Right renal pelvis (tissue), 4 donors: Measurements from ENCODE around the gene TMEM151B. TPM values are rescaled to one million over a fixed set of nuclear protein-coding genes. Genes with fewer than 3 reads are reported as not detected.
"Not testable (repeated sequence)": the region's sequence is repeated elsewhere in the genome, so short reads cannot be mapped to it uniquely, and the experiment has no call there.

Experiments used
- DNase-seq, 4 donors: peaks; one replicate each; pipeline ENCODE4 v3.0.0-alpha.2; 2013; ENCODE audit warnings: low read depth in 4 of 4, low spot score in 3 of 4, missing footprints in 1 of 4
- polyA plus RNA-seq, 4 donors: library from polyadenylated mRNA; unstranded; fragments of 120-200 nt; gene quantifications; one replicate each; pipeline ENCODE4 v1.2.1, GENCODE V29; 2013; ENCODE audit not compliant: insufficient read length in 4 of 4

TMEM151B gene
- polyA plus RNA-seq: under 1 TPM; 0.42 to 0.84 (median 0.64) TPM

DNA sequence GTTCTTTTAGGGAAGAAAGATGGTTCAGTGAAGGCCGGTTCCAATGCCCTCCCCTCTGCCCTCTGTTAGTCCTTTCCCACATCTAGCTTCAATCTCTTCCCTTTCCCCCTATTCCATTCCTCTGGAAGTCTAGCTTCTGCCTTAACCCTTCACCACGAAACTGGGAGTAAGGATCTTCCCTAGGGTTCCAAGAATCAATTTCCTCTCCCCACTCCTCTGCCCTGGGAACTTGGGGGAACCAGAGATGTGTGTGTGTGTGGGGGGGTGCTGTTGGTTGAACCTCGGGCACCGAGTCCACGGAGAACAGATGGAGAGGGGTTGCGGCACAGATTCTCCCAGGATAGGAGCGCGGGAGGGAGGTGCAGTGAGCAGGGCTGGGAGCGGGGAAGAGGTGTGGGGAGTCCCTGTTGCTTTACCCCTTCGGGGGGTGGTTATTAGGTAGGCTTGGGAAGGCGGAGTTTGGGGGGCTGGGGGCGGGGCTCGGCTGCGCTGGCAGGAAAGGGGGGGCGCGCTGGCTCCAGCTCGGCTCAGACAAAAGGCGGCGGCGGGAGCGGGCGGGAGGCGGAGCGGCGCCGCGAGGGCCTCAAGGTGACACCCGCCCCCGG lies at the start of gene TMEM151B:
TMEM151B (plus strand) TSS at position 530 of the 605 bp plus-strand sequence. CDS start 293 bp downstream, outside the sequence.
- no peak for DNase-seq

DNA sequence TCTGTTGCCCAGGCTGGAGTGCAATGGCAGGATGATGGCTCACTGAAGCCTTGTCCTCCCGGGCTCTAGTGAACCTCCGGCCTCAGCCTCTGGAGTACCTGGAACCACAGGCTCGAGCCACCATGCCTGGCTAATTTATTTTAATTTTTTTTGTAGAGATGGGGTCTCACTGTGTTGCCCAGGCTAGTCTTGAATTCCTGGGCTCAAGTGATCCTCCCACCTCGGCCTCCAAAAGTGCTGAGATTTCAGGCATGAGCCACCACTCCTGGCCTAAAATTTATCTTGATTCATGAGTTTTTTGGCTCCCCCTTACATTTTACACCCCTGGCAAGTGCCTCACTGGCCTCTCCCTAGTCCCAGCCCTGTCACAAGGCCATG lies 49.3 kb upstream of the TMEM151B start:
- no peak for DNase-seq

DNA sequence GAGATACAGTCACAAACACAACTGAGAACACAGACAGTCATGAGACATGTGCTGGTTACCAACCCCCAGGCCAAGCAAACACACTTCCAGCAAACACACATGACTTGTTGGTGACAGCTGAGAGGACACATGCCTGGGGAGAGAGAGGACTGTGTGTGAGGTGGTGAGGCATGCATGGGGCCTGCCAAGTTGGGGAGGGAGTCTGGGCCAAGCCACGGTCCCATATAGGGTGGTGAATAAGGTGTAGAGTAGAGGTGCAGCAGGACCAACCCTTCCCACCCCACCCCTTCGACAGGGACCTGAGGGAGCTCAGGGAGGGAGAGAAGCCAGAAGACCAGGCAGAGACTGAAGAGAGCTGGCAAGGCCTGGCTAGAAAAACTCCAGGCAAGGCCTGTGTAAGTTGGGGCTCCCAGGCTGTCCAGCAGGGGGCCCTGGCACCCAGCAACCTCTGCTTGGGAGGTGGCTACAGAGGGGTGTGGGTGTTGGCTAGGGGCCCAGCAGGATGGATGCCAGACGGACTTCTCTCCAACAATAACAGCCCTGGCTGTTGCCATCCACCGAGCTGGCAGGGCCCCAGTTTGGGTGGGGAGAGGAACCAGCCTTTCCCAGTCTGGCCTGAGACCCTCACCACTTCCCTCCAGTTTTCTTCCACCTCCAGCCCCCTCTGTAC lies 48.8 kb upstream of the TMEM151B start:
- DNase-seq: no peak

DNA sequence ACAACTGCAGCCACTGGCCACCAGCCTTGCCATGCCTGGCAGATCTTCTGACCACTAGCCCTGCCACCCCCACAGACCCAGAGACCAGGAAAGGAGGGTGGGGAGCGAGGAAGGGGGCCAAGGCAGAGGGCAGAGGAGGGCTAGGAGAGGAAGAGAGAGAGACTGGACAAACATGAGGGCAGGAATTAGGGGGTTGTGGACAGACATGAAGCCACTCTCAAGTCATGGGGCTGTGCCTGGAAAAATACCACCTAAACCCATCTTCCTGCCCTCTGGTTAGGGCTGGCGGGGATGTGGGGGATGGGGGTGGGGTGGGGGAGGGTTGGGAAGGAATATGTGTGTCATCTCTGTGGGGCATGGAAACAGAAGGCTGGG lies 48.3 kb upstream of the TMEM151B start:
- no peak for DNase-seq

DNA sequence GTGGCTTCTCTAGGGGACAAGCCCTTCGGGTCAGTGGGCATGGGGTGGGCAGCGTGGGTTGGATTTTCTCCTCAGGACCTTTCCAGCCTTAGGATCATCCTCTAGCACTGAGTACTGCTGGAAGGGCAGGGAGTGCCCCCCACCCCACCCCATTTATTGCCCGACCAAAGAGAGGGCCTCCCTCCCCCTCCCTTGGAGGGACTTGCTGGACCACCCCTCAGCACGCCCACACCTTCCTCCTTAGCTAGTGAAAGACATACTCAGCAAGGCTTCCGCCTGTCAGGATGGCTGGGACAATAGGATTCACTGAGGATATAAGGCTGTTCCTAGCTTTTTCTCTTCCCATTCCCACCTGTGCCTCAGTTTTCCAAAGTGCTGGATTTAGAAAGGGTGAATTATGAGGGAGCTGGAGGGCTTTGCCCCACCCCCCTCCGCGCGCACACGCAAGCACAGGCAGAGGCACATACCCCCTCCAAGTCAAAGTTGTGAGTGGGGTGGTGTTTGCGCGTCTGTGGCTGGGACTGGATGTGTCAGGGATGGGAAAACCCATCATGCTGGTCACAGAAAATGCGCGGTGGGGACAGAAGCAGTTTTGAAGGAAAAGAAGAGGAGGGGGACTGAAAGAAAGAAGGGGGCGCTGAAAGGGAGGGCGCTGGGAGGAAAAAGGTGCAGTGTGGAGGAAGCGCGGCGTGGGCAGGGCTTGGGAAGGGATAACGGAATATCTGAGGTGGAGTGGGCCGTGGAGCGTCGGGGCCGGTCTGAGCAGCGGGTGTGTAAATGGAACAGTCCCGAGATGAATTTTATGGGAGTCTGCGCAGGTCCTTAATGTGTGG lies 47.5 kb upstream of the TMEM151B start:
- DNase-seq: no peak

DNA sequence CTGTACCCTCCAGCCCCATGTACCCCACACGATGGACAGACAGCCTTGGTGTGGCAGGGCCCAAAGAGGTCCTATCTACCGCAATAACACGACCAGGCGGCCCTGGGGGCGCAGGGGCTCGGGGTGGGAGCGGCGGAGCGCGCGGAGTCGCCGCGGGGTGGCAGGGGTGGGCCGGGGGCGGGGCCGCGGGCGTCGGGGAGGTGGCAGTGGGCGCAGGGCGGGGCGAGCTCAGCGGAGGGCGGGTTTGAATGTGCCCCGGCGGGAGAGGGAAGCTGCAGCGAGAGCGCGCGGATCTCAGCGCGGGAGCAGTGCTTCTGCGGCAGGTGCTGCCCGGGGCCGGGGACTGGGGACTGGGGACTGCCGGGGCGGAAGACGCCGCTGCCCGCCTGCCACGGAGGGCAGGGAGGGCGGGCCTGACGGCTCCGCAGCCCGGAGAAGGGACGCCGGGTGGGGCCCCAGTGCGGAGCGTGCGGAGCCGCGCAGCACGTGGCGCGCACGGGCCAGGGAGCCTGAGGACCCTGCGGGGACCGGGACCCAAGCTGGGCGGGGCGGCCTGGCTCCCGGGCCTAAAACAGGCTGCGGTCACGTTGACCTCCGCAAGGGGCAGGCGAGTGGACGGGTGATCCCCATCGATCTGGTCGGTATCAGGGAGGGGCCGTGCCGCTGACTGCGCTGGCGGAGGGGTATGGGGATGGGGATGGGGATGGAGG lies 46.8 kb upstream of the TMEM151B start, which contains the start of gene SLC29A1:
SLC29A1 (plus strand) TSS at position 277 of the 710 bp plus-strand sequence. CDS start 3,719 bp downstream, outside the sequence.
- DNase-seq: no peak

DNA sequence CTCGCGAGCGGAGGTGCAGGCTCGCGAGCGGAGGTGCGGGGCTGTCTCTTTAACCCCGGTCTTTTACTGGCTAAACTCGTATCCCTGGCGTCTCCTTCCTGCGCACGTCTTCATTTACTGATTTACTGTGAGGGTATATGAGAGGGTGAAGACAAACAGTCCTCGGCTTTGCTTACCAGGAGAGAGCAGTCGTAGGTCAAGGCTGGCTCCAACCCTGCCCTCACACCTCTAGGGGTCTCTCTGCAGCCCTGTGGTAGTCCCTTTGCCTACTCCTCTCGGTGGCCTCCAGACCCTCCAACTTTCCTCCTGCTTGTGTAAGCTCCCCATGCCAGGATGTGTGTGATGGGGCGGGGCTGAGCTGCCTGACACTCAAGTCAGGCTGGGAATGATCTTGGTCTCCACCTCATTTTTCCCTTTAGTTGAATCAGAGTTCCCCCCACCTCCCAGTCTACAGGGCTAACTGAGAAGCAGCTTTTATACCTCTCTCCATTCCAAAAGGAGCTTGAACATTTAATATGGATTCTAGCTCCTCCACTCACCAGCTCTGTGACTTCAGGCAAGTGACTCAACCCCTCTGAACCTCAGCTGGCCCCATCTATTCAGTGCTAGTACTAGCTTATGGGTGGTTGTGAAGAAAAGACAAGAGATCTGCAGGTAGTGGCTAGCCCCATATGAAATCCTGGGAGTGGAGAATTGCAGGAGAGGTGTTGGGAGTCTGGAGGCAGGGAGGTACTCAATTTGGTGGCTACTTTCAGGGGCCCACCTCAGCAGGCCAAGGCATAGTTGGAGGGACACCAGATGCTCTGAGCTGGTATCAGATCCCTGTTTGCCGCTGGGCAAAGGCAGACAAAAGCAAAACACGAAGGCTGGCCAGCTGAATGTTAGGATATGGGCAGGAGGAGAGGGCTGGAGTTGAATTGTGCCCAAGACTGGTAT lies 46.0 kb upstream of the TMEM151B start:
- no peak for DNase-seq

DNA sequence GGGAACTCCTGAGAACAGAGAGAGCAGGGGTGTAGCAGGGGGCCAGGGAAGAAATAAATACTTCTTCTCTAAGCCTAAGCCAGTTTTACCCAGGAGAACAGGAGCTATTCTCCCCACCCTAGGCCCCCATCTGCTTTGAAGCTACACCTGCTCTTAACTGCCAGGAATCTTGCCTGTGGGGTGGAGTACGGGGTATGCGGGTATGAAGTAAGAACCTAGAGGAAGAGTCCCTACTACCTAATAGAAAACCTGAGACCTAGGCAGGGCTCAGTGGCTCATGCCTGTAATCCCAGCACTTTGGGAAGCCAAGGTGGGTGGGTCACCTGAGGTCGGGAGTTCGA lies 45.3 kb upstream of the TMEM151B start:
- DNase-seq: no peak

DNA sequence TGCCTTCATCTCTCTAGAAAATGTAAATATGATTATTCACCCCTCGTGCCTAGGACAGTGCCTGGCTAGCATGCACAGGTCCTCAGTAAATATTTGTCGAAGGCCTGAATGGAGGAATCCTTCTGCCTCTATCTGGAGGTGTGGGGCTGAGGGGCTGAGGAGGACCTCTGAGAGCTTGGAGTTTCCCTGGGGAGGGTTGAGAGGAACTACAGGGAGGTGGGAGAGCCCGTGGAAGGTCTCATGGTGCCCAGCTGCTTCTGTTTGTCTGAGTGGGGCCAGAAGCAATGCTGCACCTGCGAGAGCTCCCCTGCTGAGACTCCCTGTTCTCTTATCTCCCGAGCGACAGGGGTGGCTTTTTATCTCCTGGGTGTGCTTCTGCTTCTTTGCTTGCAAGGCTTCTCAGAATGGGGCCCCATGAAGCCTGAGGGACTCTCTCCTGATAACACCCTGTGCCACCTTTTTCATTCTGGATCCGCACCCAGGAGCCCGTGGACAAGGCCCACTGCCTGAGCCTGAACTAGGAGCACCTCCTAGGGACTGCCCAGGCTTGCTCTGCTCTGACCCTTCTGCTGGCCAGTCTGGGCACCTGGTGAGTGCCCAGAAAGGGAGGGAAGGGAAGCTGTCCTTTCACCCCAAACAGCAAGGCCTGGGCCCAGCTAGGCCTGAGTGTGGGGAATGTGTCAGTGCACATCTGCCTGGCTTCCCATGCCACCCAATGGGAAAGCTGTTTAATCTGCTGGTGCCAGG lies 44.5 kb upstream of the TMEM151B start:
- no peak for DNase-seq

DNA sequence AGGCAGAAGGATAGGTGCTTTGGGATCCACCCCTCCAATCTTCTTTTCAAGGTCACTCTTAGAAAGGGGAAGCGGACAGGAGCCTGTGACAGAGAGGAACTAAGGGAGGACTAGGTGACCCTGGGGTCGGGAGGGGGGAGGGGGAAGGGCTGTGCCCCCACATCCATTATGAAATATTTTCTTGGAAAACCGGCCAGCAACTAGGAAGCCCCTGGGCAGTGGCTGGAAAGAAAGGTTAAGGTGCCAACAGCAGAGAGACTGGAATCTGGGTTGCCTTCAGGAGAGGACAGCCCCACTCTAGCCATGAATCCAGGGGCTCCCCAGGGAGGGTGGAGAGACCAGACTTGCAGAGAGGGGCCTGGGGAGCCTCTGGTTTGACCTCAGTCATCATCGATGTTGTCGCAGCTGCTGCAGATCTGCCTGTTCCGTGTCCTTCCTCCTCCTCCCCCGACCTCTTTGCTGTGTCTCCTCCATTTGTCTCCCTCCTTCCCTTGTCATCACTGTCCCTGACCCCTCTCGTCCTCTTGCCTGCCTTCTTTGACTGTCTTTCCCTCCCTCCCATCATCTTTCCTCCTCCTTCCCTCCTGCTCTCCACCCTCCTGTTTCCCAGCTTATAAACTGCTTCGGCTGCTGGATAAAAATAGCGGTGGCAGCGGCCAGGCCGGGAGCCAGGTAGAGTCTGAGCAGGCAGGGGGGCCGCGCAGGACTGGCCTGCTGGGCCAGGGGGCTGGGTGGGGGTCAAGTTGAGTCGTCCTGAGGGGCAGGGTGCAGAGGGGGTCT lies 43.7 kb upstream of the TMEM151B start:
- no peak for DNase-seq

DNA sequence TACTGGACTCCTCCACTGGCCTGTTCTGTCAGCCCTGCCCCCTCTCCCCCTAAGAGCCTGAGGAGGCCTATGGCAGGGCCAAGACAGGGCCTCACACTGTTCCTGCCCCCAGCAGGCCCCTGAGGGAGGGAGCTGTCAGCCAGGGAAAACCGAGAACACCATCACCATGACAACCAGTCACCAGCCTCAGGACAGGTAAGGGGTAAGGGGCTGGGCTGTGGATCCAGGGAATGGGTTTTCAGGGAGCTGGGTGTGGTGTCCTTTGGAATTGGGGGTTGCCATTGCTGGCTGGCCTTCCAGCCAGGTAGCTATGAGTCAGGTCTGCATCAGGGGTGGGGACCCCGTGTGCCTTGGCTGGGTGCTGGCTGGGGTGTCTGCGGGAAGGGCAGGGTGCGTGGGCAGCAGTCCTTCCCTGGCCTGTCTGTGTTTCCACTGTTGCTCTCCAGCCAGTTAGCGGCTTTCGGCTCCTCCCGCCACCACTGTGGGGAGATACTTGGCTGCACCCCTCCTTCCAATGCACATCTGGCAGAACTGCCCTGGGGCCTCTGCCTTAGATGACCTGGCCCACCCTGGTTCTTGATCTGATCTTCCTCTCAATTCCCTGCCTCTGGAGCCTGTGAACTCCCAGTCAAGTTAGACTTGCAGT lies 43.0 kb upstream of the TMEM151B start:
- DNase-seq: no peak

DNA sequence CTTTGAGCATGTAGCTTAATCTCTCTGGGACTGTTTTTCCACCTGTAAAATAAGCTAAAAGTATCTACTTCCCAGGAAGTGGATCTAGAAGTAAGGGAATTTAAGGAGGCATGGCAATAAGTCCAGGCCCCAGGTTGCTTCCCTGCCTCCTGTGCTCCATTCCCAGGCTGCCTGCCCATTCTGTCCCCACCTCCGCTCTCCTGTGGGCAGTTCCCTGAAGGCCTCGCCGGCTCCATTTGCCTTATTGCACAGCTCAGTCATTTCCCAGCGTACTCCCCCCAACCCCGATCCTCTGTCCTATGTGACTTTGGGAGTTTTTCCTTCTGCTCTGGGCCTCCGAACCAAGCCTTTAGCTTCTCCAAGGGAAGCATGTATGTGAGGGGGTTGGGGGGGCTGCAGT lies 42.2 kb upstream of the TMEM151B start:
- no peak for DNase-seq

DNA sequence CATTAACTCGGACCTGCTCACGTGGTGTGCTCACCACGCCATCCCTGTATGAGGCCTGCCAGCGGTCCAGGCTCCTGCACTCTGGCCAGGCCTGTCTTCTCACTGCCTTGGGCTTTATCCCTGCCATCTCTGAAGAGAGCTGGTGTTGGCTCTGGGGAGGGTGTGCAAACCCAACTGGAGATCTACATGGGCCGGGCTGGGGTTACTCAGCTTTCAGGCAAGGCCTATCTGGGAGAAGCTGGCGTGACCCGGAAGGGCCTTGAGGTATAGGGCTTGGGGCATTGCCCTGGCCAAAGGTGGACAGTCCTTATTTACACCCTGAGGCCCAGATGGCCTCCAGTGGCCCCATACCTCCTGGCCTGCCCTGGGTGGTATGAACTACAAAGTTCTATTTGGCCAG lies 41.8 kb upstream of the TMEM151B start:
- no peak for DNase-seq

DNA sequence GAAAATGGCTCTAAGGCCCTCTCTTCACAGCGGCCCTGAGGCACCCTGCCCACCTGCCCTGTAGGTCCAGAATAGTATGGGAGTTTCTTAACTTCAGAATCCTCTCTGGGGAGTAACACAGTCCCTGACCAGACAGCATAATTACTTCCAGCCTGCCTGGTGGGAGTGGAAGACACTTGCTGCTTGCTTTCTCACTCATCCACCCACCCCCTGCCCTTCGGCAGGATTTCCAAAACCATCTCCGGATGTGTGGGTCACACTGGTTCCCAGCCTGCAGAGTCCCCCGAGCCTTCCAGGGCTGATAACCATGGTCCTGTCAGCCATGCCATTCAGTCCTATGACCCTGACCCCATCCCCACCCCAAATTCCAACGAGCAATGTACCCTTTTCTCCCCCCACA lies 41.4 kb upstream of the TMEM151B start:
- no peak for DNase-seq

DNA sequence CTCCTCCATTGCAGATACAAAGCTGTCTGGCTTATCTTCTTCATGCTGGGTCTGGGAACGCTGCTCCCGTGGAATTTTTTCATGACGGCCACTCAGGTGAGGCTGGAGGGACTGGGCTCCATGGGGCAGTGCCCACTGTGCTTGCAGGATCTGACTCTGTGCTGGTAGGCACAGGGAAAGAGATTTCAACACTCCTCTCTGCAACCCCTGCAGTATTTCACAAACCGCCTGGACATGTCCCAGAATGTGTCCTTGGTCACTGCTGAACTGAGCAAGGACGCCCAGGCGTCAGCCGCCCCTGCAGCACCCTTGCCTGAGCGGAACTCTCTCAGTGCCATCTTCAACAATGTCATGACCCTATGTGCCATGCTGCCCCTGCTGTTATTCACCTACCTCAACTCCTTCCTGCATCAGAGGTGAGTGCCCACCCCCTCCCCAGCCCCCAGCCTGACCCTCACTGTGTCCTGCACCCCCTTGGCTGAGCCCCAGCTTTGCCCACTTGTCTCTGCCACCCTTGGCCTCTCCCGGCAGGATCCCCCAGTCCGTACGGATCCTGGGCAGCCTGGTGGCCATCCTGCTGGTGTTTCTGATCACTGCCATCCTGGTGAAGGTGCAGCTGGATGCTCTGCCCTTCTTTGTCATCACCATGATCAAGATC lies 40.7 kb upstream of the TMEM151B start:
- no peak for DNase-seq

DNA sequence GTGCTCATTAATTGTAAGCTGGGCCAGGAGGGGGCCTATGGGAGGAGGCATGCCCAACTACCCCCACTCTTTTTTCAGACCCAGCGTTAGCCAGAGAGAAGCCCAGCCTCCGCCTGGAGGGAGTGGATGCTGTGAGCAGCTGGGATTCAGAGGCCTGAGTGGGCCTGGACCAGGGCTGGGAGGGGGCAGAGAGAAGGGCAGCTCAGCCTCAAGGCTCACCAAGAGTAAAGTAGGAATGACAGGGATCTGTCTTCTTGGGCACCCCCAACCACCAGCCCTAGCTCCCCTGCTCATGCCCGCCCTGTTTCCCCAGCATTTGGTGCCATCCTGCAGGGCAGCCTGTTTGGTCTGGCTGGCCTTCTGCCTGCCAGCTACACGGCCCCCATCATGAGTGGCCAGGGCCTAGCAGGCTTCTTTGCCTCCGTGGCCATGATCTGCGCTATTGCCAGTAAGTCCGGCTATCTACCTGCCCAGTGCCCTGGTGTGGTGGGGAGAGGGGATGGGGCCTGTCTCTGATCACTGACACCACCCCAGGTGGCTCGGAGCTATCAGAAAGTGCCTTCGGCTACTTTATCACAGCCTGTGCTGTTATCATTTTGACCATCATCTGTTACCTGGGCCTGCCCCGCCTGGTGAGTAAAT lies 40.1 kb upstream of the TMEM151B start:
- no peak for DNase-seq

DNA sequence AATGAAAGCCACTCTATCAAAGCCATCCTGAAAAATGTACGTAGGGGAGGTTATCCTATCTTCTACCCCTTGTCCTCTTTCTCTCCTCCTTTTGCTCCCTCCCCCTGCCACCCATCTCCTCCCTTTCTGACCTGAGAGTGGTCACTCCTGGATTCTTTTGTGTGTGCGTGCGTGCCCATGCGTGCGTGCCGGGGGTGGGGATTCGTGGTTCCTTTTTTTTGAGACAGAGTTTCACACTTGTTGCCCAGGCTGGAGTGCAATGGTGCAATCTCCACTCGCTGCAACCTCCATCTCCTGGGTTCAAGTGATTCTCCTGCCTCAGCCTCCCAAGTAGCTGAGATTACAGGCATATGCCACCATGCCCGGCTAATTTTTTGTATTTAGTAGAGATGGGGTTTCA lies 38.8 kb upstream of the TMEM151B start:
- not testable (repeated sequence) for DNase-seq
